NOMO-1 treated with dmso at 0.1 percent for 144 hours (cell line): ENCODE measurements around the gene CDCP1.

Experiments
- DNase-seq: peaks from one replicate; lab custom pipeline; 2025; ENCODE audit not compliant: unreplicated experiment; lab: John Stamatoyannopoulos, UW

CDCP1 gene

GRCh38 chr3:45116350-45116749, 29.8 kb downstream of the CDCP1 start:
- no peak for DNase-seq

GRCh38 chr3:45113625-45114050, 32.5 kb downstream of the CDCP1 start:
- no peak for DNase-seq

- no peak for DNase-seq
Observed at GRCh38 chr3:45112939-45113338, 33.2 kb downstream of the CDCP1 start.

- DNase-seq, result no peak
Observed at GRCh38 chr3:45110509-45110833, 35.7 kb downstream of the CDCP1 start.

GRCh38 chr3:45109771-45110508, 36.2 kb downstream of the CDCP1 start:
- DNase-seq, result peak; percentile 90

GRCh38 chr3:45106874-45107273, 39.3 kb downstream of the CDCP1 start:
- DNase-seq, result no peak

GRCh38 chr3:45105855-45106671, 40.1 kb downstream of the CDCP1 start:
- DNase-seq, result no peak

GRCh38 chr3:45104715-45105711, 41.2 kb downstream of the CDCP1 start:
- DNase-seq, result no peak

GRCh38 chr3:45103753-45104714, 42.1 kb downstream of the CDCP1 start:
- DNase-seq, result no peak

- DNase-seq, result no peak
Observed at GRCh38 chr3:45103334-45103733, 42.8 kb downstream of the CDCP1 start.

GRCh38 chr3:45100981-45101407, 45.2 kb downstream of the CDCP1 start:
- peak; percentile 69 for DNase-seq

- DNase-seq, result no peak
Observed at GRCh38 chr3:45098310-45098709, 47.9 kb downstream of the CDCP1 start.

- no peak for DNase-seq
Observed at GRCh38 chr3:45097296-45097883, 48.8 kb downstream of the CDCP1 start.

- DNase-seq, result no peak
Observed at GRCh38 chr3:45095916-45096526, 50.2 kb downstream of the CDCP1 start.

- DNase-seq, result no peak
Observed at GRCh38 chr3:45093176-45093575, 53.0 kb downstream of the CDCP1 start.

- no peak for DNase-seq
Observed at GRCh38 chr3:45092132-45093031, 53.8 kb downstream of the CDCP1 start.

GRCh38 chr3:45090855-45091254, 55.3 kb downstream of the CDCP1 start:
- DNase-seq, result no peak
